Hematopoietic multipotent progenitor cell treated with erythropoietin and hydrocortisone succinate and interleukin-3 and kit ligand, for 6 days (in vitro differentiated cells): ENCODE data around the gene ZPLD1.
A peak's percentile ranks its signal among the peaks of the same experiment; 100 is the strongest.

Source experiments
- DNase-seq: peaks from one replicate; pipeline ENCODE4 v3.0.0-alpha.2; 2015

Gene ZPLD1

DNA sequence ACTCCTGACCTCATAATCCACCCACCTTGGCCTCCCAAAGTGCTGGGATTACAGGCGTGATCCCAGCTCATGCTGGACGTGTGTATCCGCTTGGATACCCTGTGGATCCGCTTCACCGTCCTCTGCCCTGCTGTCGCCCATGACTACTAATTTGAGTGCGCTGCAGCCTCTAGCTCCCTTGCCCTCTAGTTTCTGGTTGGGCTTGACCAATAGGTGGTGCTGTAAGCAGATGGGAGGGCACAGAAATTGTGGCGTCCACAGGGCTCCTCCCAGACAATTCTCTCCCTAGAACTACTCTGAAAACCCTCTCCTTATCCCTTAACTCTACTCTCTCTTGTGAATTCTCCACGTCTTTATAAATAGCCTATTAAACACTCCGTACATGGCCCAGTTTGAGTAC is 36.2 kb downstream of the ZPLD1 start:
- DNase-seq, result peak; percentile 7

DNA sequence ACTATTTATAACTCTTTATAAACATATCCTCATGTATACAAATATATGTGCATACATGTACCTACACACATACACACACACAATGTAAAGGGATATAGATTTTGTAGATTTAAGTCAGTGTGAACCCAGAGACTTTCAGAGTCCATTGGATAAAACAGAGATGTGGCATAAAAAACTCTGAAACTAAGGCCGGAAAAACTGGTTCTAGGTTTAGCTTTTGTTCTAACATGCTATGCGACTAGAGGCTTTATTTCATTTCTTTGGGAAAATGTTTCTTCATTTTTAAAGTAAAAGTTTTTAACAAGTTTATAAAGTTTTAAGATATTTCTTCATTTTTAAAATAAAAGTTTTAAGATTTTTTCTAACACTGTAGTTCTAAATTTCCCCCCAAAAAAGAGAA is 36.7 kb downstream of the ZPLD1 start:
- DNase-seq, result no peak

DNA sequence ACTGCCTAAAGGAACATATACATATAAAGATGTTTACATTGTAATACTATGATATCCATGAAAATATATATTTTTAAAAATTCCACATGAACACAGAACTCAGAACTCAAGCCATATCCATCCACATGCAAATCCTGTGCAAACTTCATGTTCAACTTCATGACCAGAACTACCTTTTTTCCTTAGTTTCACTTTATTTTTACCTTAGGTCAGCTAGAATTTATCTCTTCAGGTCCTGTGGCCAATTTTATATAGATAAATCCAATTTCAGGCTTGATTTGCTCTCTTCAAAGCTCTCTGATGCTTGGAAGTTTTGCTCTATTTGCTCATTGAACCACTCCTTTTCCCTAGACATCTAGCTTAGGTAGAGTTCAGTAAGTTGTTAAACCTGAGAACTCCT is 38.8 kb downstream of the ZPLD1 start:
- DNase-seq, result no peak

DNA sequence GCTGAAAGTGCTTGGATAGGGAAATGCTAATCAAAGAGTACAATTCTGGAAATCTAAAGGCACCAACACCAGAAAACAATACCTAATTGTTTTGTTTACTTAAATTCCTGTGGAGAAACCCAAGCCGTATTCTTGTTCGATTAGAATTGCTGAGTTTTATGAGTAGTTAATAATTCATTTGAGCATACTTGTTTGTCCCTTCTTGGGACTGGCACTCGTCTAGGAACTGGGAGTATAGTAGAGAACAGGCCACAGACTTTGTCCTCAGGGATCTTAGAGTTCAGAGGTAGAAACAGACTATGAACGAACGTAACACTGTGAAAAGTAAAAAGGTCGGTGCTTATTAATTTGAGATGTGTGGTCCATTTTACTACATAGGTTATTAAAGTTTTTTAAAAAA is 39.4 kb downstream of the ZPLD1 start:
- no peak for DNase-seq

DNA sequence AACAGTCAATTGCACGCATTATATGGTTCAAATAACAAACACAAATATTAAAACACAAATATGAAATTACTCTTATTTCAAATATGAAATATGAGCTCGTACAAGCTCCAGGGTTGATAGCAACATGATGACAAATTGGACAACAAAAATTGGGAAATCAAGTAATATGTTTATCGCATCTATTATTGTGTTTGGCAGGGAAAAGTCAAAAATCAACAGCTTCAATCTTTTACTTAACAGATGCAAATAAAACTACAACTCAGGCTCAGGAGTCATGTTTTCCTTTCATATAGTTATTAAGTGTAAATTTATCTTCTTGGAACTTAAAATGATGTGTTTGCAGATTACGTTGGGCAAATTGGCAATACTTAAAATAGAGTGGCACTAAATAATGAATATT is 41.4 kb downstream of the ZPLD1 start:
- no peak for DNase-seq

DNA sequence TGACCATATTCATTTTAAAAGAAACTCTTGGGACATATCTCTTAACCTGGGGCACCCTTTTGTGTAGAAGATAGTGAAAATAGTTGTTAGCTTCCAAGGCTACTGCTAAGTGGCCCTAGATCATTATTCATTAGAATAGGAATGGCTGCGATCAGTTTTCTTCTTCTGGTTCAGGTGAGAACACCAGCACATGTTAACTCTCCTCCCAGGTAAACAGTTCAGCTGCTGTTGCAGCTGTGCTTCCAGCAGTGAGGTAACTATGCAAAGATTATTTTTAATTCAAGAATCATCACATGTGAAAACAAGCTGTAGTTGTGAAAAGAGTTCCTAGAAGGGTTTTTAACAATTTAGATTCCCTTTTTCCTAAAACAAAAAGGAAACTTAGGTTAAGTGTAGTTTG is 43.3 kb downstream of the ZPLD1 start:
- no peak for DNase-seq

DNA sequence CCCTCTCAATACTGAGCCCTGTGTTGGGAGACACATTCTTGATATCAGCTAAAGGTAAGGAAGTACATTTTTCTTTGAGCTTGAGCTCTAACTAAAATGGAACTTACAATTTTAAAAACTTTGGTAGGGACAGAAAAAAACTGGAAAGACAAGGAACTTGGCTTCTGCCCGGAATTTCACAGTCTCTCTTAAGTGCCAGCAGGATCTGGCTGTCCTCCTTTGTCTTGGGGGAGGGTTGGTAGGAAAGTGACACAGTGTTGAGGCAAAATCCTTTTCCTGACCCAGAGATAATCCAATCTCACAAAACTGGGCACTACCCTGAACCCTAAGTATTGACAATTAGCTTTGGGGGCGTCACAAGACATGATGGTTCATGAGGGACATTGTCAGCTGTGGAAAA is 45.3 kb downstream of the ZPLD1 start:
- DNase-seq, result no peak

DNA sequence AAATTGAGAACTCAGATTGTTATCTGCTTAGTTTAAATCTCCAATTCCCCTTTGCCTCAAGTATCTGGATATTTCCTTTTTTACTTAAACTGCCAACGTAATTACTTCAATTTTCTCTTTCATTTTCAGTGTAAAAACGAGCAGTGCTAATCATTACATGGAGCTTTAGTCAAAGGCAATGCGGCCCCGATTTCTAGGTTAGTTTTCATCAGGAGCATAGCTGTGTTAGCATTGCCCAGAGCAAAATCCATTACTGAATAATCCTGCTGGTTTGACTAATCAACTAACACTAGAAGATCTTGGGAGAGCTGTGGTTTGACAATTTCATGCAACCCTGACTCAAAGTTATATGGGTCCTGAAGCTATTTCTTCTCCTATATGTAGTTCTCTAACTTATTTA is 46.2 kb downstream of the ZPLD1 start:
- DNase-seq, result no peak

DNA sequence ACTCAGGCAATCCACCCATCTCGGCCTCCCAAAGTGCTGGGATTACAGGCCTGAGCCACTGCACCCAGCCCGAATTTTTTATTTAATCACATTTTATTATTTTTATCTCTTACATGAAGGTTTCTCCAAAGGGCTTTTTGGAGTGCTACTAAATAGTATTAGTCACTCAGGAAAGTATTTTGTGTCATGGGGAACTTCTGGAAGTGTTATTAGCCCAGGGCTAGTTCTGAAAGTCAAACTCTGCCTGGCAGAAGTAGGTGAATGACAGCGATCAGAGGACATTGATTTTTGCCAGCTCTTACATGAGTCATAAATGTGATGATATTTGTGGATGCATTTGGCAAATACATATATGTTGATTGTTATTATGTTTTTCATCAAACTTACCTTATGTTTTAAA is 48.7 kb downstream of the ZPLD1 start:
- no peak for DNase-seq

DNA sequence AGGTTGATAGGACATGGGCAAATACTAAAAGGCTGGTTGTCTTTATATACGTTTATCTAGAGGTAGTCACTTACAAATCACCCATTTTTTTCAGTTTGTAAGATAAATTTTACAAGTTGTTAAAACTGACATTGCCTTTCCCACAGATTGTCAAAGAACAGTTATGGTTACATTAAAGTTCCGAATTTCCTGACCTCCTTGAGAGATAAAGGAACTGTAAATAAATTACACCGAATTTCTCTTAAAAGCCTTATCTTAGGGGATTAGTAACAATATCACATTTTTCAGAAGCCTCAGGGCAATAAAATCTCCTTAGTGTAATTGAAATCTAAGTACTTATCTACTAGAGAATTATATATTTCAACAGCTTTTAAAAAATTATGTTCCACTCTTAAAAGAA is 49.5 kb downstream of the ZPLD1 start:
- DNase-seq, result no peak

DNA sequence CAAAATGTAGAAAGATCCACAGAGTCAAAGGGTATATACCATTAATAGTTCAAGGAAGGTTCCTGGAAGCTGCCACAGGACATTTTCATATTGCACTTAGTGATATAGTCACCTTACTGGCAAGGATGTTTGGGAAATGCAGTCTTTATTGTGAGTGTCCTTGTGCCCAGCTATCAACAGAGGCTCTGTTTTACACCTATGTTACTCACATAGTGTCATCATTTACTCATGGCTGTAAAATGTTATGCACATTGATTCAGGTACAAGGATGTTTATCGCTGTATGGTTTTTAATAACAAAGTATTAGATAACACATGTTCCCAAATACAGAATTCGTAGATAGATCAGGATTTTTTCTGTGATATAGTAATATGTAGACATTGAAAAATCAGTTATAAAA is 50.9 kb downstream of the ZPLD1 start:
- no peak for DNase-seq

DNA sequence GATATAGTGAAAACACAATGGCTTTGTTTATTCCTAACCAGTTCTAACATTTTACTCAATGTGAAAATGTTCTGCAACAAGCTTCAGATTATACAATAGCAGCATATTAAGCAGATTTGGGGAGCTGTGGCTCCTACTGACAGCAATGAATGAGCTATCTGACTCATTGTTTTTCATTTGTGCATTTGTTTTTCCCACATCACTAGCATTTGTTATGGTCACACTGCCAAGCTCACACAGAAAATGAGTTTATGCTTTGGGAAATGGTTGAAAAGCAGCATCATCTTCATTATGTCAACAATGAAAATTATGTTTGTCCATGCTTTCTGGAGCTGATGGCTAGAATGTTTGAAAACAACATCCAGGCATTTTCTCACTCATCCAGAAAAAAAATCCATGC is 53.5 kb downstream of the ZPLD1 start:
- DNase-seq, result no peak

DNA sequence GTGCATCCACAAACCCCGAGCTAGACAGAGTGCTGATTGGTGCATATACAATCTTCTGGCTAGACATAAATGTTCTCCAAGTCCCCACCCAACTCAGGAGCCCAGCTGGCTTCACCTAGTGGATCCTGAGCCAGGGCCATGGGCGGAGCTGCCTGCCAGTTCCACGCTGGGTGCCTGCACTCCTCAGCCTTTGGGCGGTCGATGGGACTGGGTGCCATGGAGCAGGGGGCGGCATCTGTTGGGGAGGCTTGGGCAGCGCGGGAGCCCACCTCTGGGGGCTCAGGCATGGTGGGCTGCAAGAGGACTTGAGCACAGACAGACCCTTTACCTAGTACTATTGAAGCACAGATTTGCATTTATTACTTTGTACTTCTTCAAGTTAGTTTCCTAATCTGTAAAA is 57.5 kb downstream of the ZPLD1 start:
- no peak for DNase-seq

DNA sequence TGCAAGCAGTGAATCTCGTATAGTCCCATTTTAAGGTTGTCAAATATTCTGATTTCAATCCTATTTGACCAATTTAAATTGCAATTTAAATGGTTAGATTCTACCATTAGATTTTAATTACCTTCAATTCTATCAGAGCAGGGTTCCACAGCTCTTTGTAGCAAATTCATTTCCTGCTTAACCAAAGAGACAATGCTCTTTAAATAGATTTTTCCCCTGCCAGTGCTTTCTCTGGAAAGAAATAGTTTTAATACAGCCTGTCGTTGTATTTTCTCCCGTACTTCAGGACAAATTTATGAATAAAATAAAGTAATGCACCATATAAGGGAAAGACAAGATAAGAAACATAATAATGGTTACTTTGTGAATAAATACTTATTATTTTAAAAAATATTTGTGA is 62.8 kb downstream of the ZPLD1 start:
- no peak for DNase-seq

DNA sequence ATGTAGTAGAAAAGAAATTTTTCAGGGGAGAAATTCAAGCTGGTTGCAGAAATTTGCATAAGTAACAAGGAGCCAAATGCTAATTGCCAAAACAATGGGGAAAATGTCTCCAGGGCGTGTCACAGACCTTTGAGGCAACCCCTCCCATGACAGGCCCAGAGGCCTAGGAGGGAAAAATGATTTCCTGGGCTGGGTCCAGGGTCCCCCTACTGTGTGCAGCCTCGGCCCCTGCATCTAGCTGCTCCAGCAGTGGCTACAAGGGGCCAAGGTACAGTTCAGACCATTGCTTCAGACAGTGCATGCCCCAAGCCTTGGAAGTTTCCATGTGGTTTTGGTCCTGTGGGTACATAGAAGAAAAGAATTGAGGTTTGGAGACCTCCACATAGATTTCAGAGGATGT is 70.7 kb downstream of the ZPLD1 start:
- DNase-seq, result no peak

DNA sequence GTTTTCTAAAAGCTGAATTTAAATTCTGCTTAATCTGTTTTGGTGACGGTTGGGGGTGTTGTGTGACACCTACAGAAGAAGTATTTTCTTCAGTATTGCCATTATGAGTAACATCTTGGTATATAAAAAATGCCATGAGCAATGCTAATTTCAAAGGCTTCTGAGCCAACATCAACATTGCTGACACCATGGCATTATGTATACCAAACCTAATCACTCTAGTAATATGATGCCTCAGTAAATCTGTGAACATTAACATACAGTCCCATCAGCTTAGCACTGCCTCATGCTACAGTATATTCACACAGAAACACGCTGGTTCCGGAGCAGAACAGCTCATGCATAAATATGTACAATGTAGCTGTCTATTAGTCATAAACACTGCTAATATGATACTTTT is 75.8 kb downstream of the ZPLD1 start:
- DNase-seq, result no peak

DNA sequence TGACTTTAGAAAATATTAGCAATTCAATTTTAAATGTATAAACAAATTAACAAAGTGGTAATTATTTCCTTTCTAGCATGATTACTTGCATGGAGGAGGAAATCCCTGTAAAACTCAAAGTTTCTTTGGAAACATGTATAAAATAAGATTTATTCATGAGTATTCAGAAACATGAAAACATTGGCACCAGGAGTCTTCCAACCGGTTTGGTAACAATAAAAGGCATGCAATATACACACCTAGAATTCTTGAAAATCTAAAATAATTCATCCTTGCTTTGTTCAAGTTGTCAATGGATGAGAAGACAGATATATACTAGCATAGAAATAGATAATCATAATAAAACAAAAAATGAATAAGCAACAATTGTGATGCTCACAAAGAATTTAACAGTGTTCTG is 76.4 kb downstream of the ZPLD1 start:
- DNase-seq, result no peak

DNA sequence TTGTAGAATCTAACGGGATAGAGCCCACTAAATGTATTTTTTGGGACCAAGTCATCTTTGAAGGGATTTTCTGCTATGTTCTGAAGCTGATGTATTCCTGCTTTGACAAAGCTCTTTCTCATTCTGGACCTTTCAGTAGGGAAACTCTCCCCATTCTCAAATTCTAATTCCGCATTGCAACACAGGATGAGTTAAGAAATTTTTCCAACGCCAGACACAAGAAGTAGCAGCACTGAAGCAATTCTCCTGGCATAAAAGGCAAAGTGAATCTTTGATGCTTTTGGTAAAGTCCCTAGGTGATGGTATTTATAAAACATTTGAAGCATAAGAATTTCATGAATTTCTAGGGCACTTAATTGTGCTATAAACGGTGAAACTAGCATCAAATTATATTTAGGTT is 76.8 kb downstream of the ZPLD1 start:
- no peak for DNase-seq

DNA sequence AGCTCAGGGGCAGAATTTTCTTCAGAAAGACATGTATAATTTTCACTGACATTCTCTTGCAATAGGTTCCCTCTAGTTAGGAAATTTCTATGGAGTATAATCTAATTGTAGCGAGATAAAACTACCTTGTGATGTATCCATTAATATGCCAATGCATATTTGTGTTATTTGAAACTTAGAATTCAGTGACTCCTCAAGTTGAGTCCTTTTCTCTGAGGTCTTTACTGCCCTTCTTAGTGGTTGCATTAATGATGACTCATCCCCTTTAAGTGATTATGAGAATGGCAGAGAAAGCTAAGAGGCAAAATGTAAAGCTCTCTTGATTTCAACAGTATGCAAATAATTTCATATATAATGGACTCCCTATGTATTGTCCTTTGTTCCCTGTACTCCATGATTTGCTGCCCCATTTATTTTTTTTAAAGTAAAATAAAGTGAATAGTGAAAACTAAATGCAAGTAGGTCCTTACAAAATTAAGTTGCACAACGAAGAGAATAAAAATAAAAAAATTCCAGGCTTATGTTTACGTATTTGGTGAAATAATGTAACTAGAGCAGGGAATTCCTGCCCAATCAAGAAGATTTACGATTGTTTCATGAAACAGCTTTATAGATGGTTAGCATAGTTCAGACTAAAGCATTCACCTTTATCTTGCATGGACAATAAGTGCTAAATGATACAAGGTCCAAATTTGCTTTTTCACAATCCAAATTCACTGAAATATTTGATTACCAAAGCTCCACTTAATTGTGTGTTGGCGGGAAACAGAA is 78.1 kb downstream of the ZPLD1 start:
- no peak for DNase-seq

DNA sequence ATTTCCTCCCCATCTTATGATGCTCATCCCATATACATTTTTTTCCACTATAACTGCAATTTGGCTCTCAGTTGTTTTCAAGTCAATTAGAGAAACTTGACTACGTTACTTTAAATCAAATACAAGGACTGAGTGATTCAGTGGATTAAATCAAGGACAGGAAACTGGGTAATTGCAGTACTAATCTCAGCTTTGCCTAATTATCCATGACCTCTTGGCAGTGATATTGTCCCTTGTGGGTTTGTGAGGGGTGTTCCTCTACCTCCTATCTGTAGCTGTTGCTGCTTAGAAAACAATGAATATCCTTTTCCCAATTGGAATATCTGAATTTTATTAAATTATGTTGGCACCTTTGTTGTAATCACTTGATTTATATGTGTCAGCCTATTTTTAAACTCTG is 79.4 kb downstream of the ZPLD1 start:
- no peak for DNase-seq

DNA sequence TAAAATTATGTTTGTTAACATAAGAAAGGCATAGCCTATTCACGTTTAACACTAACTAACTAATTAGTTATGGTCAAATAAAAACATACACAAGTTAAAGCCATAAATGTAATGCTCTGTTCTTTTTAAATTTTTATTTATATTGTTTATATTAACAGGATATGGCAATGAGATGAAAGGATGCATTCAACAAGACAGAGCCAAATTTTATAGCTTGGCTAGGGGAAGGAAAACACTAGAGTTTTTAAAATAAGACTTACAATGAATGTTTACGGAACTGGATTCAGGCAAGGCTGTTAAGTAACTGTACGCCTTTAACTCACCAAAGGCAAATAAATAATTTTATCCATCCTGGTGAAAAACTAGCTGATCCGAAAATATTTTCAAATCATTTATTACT is 86.4 kb downstream of the ZPLD1 start:
- no peak for DNase-seq

DNA sequence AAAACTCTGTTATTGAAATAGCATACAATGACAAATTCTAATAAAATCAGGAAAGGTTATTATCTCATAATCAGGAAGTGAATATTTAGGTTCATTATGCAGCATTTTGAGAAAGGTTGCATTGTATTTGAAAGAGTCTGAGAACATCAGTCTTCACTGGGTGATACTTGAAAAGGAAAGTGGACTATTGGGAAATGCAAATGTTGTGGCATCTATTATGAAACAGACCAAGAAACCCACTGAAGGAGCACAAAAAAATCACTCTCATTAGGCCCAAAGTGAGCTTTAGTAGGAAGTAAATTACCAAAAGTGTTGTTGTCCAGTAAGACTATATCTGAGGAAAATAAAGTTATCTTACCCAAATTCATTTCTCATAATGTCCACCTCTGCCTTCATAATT is 90.8 kb downstream of the ZPLD1 start:
- DNase-seq, result peak; percentile 22

DNA sequence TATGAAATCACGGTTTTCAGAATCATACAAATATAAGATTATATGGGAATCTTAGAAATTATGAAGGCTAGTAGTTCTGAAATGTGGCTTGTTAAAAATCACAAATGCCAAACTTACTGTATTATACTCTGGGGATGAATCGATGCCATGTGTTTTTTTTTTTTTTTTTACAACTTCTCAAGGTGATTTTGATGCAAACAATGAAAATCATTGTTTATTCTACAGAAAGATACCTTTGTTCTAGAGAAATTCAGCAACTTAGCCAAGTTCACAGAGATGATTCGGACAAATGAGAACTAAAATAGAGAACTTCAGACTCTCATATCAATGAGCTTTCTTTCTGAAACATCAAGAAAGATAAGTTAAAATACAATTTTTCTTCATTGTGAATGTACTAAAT is 92.0 kb downstream of the ZPLD1 start:
- DNase-seq, result no peak

DNA sequence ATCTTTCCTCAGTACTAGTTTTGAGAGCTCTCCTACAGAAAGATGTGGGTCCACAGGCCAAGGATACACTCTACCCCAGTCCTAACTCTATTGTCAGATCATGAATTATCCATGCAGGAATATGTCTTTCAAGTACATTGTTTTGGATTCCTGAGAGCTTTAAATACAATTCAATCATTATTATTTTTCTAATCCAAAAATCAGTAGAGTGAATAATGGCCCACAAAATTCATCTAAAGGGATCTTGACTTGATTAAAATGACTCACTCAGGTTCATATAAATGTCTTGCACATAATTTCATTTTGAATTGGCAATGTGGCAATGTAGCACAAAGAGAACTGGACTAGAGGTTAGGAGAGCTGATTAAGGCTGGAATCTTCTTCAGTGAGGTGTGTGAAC is 93.9 kb downstream of the ZPLD1 start:
- DNase-seq, result no peak
